ENCODE data around the gene JMJD1C.

Gene JMJD1C

DNA sequence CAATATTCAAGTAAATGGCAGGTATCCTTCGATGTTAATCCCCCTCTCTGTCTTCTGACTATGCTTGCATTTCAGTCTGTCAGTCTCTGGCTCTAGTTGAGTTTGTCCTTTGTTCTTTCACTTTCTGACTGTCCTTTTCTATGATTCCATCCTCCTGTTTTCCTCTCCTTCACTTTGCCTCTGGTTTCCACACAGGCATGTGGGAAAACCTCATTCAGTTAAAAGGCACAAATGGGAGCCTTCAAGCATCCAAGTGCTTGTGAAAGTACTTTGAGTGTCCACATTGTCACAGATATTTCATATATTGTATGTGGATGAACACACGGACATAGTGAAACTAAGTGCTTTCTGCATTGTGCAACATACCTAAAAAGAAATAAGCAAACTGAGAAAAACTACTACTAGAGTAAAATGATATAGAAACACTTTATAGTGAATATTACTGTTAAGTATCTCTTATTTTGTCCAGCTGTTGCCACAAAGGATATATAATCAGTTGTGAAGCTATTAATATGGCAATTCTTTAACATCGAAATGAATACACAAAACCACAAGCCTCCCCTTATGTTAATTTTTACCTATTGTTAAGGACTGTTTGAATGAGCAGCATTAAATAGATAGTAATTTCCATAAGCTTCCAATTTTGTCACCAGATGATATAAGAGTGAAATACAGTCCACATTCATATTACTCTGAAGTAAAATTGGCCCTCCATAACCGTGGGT lies 260.9 kb downstream of the JMJD1C start:
- in situ Hi-C loops (cut with MboI; ENCODE audit: low sequenced_read_pairs, unreplicated experiment) = no loop called here
- TF ChIP-seq, protein P1, sequence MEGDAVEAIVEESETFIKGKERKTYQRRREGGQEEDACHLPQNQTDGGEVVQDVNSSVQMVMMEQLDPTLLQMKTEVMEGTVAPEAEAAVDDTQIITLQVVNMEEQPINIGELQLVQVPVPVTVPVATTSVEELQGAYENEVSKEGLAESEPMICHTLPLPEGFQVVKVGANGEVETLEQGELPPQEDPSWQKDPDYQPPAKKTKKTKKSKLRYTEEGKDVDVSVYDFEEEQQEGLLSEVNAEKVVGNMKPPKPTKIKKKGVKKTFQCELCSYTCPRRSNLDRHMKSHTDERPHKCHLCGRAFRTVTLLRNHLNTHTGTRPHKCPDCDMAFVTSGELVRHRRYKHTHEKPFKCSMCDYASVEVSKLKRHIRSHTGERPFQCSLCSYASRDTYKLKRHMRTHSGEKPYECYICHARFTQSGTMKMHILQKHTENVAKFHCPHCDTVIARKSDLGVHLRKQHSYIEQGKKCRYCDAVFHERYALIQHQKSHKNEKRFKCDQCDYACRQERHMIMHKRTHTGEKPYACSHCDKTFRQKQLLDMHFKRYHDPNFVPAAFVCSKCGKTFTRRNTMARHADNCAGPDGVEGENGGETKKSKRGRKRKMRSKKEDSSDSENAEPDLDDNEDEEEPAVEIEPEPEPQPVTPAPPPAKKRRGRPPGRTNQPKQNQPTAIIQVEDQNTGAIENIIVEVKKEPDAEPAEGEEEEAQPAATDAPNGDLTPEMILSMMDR (IDR thresholded peaks at IDR 0.05; ENCODE audit: borderline replicate concordance, control extremely low read depth, extremely low read depth, insufficient read depth, missing control alignments) = no peak
- DNase-seq (ENCODE audit: low spot score) = no peak

DNA sequence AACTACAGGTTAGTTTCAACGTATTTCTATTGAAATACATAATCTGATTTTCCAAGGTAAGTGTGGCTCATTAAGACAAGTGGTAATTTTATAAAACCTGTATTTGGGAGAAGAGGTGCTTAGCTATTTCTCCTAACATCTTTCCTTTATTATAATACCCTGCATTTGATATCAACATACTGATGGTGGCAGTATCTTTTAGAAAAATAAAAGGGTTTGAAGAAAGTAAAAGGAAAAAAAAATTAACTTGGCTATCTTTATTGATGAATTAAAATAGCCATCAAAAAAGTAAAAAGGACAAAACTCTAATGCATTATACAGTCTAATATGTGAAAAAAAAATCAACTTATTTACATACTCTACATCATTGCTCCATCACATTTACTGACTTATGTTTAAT lies 264.7 kb downstream of the JMJD1C start:
- in situ Hi-C loops (cut with MboI; ENCODE audit: low sequenced_read_pairs, unreplicated experiment) = no loop called here
- no peak for DNase-seq (ENCODE audit: low spot score)
- TF ChIP-seq, protein P1 (IDR thresholded peaks at IDR 0.05; ENCODE audit: borderline replicate concordance, control extremely low read depth, extremely low read depth, insufficient read depth, missing control alignments) = no peak

DNA sequence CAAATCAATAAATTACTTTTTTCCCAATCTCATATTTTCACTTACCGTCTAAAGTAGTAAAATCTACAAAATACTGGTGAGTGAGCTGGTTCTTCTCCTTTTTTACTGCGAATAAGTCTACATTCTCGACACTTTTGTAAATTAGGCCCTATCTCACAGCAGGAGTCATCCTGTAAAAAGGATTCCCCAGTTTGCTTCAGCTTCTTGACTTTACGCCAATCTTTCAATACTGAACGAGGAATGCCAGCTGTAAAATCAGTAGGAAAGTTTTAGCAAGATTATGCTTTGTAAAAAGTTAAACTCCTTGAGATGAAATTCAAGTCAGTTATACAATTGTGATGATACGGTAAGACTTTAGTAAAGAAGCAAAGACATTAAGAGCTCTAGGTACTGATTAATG lies 265.3 kb downstream of the JMJD1C start:
- in situ Hi-C loops (cut with MboI; ENCODE audit: low sequenced_read_pairs, unreplicated experiment) = no loop called here
- TF ChIP-seq, protein P1 (IDR thresholded peaks at IDR 0.05; ENCODE audit: borderline replicate concordance, control extremely low read depth, extremely low read depth, insufficient read depth, missing control alignments) = no peak
- no peak for DNase-seq (ENCODE audit: low spot score)

DNA sequence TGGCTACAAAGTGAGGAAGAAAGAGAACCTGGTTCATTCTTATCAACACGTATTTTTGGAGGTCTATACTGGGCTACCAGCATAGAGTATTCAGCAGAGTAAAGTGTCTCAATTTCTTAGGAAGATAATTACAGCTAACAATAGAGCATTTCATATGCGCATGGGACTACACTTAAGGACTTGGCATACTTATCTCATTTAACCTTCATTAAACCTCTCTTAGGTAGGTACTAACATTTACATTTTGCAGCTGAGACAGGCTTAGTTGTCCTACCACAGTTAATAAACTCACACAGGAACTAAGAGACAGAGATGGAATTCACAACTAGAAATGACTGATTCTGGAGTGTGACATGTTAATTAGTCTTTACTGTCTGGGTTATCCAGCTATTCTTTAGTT lies 266.1 kb downstream of the JMJD1C start:
- in situ Hi-C loops (cut with MboI; ENCODE audit: low sequenced_read_pairs, unreplicated experiment) = no loop called here
- no peak for DNase-seq (ENCODE audit: low spot score)
- TF ChIP-seq, protein P1 (IDR thresholded peaks at IDR 0.05; ENCODE audit: borderline replicate concordance, control extremely low read depth, extremely low read depth, insufficient read depth, missing control alignments) = no peak

DNA sequence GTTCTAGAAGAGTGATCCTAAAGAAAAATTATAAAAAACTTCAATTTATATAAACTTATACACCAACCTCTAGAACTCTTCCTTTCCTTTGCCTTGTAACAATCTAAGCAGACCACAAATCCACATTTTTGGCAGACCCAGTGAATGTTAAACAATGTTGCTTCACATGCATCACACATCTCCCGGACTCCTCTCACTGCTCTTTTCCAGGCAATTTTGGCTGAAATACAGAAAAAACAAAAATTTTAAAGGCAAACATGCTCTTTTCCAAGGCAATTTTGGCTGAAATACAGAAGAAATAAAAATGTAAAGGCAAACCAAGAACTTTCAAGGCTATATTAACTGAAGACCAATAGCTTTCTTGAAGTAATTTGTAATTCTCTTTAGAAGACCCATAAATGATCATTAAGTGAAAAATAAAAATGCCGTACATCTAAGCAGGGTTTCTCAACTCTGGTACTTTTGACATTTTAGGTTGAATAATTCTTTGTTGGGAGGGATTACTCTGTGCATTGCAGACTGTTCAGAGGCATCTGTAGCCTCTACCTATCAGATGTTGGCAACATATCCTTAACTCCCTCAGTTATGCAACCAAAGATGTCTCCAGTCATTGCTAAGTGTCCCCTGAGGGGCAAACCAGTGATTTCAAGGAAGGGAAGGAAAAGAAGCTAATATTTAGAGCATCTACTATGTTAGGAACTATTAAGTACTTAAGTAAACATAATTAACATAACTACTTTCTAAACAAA lies 268.3 kb downstream of the JMJD1C start:
- in situ Hi-C loops (cut with MboI; ENCODE audit: low sequenced_read_pairs, unreplicated experiment) = no loop called here
- no peak for DNase-seq (ENCODE audit: low spot score)
- TF ChIP-seq, protein P1 (IDR thresholded peaks at IDR 0.05; ENCODE audit: borderline replicate concordance, control extremely low read depth, extremely low read depth, insufficient read depth, missing control alignments) = no peak

DNA sequence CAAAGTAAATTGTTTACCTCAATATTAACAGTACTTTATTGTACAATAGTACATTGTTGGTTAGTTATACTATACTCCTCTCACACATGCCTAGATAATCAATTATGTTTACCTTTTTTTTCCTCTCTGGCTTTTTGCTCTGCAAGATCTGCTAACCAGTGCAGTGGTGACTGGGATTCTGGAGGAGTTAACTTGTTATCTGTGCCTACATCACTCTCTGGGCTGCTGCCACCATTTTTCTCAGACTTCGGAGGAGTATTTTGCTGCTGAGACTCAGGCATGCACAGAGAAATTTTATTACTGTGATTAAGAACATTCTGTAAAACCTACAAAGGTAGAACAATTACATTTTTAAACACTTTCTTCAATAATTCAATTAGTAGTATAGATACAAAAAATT lies 273.0 kb downstream of the JMJD1C start:
- no peak for DNase-seq (ENCODE audit: low spot score)
- TF ChIP-seq, protein P1 (IDR thresholded peaks at IDR 0.05; ENCODE audit: borderline replicate concordance, control extremely low read depth, extremely low read depth, insufficient read depth, missing control alignments) = no peak
- in situ Hi-C loops (cut with MboI; ENCODE audit: low sequenced_read_pairs, unreplicated experiment) = no loop called here

Measured in GM13976 (cell line).